Measurements from ENCODE around the gene RASA1. TPM values are rescaled to one million over a fixed set of nuclear protein-coding genes. Genes with fewer than 3 reads are reported as not detected.
A peak's percentile ranks its signal among the peaks of the same experiment; 100 is the strongest.

RASA1 gene
- total RNA-seq, 1 experiment from 2014 or later, result 27.7 TPM

- no peak for DNase-seq (ENCODE audit: low spot score)
Measured at GRCh38 chr5:87403409-87403808, 135.7 kb downstream of the RASA1 start.

GRCh38 chr5:87403899-87404298 is 136.2 kb downstream of the RASA1 start:
- no peak for DNase-seq (ENCODE audit: low spot score)

GRCh38 chr5:87404359-87404758 is 136.7 kb downstream of the RASA1 start:
- DNase-seq (ENCODE audit: low spot score), result no peak

- DNase-seq (ENCODE audit: low spot score), result no peak
Measured at GRCh38 chr5:87405472-87406155, 137.9 kb downstream of the RASA1 start.

GRCh38 chr5:87408204-87408603 is 140.5 kb downstream of the RASA1 start:
- DNase-seq (ENCODE audit: low spot score), result no peak

GRCh38 chr5:87410931-87411330 is 143.2 kb downstream of the RASA1 start:
- DNase-seq (ENCODE audit: low spot score), result no peak

- DNase-seq (ENCODE audit: low spot score), result peak; percentile 31
Measured at GRCh38 chr5:87411586-87411972, 143.9 kb downstream of the RASA1 start.

- peak; percentile 58 for DNase-seq (ENCODE audit: low spot score)
Measured at GRCh38 chr5:87411973-87412629, 144.4 kb downstream of the RASA1 start.

GRCh38 chr5:87412630-87413342 is 145.1 kb downstream of the RASA1 start, which contains the start of gene CCNH:
CCNH (minus strand) TSS chr5:87412930; CDS start chr5:87412794, 136 bp downstream.
- DNase-seq (ENCODE audit: low spot score), result peak; percentile 99

GRCh38 chr5:87413343-87413645 is 145.6 kb downstream of the RASA1 start:
- DNase-seq (ENCODE audit: low spot score), result no peak

GRCh38 chr5:87418506-87418905 is 150.8 kb downstream of the RASA1 start:
- DNase-seq (ENCODE audit: low spot score), result no peak

GRCh38 chr5:87421307-87421706 is 153.6 kb downstream of the RASA1 start:
- DNase-seq (ENCODE audit: low spot score), result no peak

GRCh38 chr5:87423755-87424154 is 156.1 kb downstream of the RASA1 start:
- no peak for DNase-seq (ENCODE audit: low spot score)

- no peak for DNase-seq (ENCODE audit: low spot score)
Measured at GRCh38 chr5:87430863-87431457, 163.3 kb downstream of the RASA1 start.

GRCh38 chr5:87432460-87432859 is 164.8 kb downstream of the RASA1 start:
- no peak for DNase-seq (ENCODE audit: low spot score)

GRCh38 chr5:87433945-87434344 is 166.3 kb downstream of the RASA1 start:
- no peak for DNase-seq (ENCODE audit: low spot score)

GRCh38 chr5:87434461-87434860 is 166.8 kb downstream of the RASA1 start:
- DNase-seq (ENCODE audit: low spot score), result no peak

- no peak for DNase-seq (ENCODE audit: low spot score)
Measured at GRCh38 chr5:87435144-87435694, 167.5 kb downstream of the RASA1 start.

GRCh38 chr5:87437724-87438123 is 170.0 kb downstream of the RASA1 start:
- no peak for DNase-seq (ENCODE audit: low spot score)

GRCh38 chr5:87438231-87438630 is 170.5 kb downstream of the RASA1 start:
- DNase-seq (ENCODE audit: low spot score), result no peak
